ACHN (cell line): ENCODE data around the gene ARHGEF12.
A peak's percentile ranks its signal among the peaks of the same experiment; 100 is the strongest.
"Not testable (repeated sequence)": the region's sequence is repeated elsewhere in the genome, so short reads cannot be mapped to it uniquely, and the experiment has no call there.

Experiments
- DNase-seq: peaks from one replicate; pipeline ENCODE4 v3.0.0-alpha.2; 2015
- in situ Hi-C: cut with HindIII; loops from 2 replicates; pipeline ENCODE4 v1.10.0; 2017; ENCODE audit warnings: low sequenced_read_pairs, low pct_ligation_motif_present, low pct_unique_long_range_greater_than_20kb

The ARHGEF12 gene

DNA sequence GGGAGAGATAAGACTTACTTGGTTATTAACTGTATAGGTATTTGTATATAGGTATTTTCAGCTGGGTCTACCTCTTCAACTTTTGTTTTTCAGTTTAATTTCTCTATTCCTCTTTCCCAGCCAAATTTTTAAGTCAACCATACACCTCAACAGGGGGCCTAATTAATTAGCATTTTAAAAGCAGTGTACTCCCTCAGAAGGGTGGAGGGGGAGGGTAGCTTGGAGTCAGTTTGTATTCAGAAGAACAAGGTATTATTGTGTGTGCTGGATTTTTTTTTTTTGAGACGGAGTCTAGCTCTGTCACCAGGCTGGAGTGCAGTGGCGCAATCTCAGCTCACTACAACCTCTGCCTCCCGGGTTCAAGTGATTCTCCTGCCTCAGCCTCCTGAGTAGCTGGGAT is 167.3 kb downstream of the ARHGEF12 start:
- DNase-seq, result not testable (repeated sequence)

DNA sequence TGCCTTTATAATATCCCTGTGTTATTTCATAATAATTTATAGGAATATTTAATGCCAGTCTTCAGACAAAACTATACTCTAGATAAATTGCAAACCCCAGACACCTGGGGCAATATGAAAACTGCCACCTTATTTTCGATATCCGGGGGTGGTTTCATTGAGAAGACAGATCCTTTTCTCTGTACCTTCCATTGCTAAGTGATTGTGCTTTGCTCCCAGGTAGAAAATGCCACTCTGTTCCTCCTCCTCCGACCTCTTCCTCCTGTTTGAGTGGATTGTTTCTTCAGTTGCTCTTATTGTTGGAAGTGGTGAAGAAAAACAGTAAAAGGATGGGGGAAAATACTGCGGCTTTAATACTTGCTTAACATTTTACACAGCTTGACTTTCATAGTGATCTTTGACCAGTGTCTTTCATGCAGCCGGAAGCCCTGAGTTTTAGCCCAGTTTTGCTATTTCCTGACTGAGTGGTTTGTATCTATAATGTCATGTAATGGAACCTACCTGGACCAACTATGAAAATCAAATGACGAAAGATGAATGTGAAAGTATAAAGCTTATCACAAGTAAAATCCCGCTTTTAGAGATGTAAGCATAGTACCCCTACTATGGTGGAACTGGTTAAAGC is 169.7 kb downstream of the ARHGEF12 start:
- in situ Hi-C loops, result no loop called here
- DNase-seq, result no peak

More for the DNA sequence above, 167.3 kb downstream of the ARHGEF12 start:
- in situ Hi-C loops, result not testable (repeated sequence)

DNA sequence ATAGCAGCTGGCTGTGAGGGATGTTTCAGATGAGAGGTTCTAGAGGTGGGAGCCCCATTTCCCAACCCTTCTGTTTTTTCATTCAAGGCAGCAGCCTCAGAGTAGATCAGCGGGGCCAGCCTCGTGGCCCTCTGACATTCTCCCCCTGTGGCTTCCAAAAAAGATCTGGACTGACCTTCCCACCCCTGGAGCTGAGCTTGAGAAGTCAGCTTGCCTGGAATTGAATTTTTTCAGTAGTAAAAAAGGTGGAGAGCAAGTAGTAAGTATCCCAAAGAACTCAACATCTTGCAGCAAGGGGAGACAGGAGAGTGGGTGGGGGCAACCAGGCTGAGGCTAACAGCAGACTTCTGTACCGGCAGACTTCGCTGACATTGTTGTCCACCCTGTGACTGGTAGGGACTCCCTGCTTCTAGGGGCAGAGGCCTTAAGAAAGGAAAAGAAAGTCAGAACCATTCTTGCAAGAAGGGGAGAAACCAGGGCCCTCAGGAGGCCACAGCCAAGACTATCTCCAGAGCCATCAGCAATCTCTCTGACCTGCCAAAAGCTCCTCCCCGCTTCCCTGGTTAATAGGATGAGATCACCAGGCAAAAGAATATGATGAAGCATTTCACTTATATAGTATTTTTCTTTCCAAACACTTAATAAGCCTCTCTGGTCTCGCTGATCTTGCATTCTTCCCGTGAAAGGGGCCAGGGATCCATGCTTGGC is 173.3 kb downstream of the ARHGEF12 start:
- in situ Hi-C loops, result no loop called here
- no peak for DNase-seq

DNA sequence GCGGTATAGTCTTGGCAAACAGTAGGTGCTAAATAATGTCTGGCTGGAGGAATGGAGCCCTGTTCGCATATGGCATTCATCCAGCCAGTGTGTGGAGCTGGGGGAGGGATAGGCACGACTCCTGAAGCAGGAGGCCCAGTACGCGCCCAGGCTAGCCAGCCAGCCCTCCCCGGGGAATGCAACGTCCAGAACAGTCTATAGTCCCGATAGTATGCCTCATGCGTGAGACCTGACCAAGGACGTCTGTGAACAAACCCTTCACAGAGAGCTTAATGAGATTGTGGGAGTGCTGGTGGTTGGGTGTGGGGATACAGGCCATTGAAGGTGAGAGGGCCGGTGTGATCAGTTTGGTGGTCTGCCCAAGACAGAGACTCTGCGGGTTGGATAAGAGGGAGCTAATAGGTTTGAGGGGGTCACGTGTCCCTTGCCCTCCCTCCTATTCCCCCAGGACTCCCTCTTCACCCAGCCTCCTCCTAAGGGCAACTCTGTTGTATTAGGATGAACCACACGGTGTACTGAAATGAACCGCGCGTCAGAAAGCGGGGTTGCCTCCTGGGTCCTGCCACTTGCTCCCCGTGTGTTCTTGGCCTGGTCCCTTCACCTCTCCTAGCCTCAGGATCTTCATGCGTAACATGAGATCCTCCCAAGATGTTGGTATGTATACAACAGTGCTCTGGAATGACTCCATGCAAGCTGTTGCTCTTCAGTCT is 174.3 kb downstream of the ARHGEF12 start:
- in situ Hi-C loops, result no loop called here

DNA sequence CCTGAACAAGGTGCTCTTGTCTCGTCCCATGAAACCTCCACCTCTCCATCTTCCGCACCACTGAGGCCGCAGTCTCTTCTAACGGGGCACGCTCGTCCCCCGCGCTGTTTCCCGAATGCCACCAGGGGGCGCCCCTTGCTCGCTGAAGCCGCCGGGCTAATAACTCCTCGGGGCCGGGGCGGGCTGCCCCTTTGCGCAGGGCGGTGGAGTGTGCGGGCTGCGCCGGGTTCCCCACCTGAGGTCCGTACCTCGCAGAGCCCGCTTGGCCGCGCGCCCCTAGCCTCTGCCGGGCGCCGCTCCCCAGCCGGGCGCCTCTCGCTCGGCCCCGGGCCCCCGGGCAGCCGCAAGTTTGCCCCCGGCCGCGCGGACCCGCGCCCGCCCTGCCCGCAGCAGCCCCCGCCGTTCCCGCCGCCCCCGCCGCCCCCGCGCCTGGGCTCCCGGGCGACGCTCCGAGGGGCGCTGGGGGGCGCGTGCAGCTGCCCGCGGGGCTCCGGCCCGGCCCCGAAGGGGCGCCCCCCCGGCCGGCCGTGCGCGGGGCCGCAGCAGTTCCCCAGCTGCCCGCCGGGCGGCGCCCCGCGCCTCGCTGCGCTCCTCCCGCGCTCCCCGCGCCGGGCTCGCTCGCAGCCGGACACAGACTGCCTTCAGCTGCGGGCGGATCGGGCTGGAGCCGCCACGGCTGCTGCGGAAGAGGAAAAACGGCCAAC is 175.1 kb downstream of the ARHGEF12 start, which contains the start of gene GRIK4:
TSS of gene GRIK4 (plus strand) at position 633 of the 704 bp plus-strand sequence. CDS start 148,571 bp downstream, outside the sequence.
- DNase-seq, result peak; percentile 73
- in situ Hi-C loops, result no loop called here

More for the DNA sequence above, 174.3 kb downstream of the ARHGEF12 start:
- DNase-seq, result no peak

DNA sequence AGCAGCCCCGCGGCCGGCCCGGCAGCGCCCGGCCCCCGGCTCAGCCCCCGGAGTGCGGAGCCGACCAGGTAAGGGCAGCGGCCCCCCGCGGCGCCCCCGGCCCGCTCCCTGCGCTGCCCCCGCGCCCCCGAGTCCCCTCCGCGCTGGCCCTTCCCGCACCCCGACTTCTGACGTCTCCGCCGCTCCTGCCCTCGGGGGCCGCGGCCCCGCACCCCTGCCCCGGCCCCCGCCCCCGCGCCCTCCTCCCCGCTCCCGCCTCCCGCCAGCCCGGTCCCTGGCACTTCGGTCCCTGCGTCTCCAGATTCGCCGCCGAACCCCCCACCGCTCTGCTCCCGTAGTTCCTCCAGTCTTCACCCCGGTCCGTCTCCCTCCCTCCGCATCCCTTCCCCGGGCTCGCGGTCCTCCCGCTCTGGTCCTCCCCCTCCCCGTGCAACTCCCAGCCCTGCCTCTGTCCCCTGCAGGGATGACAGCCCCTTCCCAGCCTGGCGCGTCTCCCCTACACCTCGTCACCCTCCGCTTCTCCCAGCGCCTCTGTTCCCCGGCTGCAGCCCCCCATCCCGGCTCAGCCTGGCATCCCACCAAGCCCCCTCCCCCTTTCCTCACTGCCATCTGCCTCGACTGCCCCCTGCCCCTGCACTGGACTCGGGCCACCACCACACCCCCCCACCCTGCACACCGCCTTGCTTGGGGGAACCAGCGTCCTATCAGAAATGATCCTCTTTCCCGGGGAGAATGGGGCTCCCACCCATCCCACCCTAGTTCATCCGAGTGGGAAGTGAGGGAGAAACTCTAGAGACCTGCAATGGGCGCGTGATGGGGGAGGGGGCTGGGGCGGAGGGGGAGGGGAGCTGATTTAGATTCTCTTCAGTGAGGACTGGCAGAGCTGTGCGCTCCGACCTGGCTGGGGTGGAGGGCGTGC is 175.9 kb downstream of the ARHGEF12 start:
- no peak for DNase-seq
- in situ Hi-C loops, result no loop called here

DNA sequence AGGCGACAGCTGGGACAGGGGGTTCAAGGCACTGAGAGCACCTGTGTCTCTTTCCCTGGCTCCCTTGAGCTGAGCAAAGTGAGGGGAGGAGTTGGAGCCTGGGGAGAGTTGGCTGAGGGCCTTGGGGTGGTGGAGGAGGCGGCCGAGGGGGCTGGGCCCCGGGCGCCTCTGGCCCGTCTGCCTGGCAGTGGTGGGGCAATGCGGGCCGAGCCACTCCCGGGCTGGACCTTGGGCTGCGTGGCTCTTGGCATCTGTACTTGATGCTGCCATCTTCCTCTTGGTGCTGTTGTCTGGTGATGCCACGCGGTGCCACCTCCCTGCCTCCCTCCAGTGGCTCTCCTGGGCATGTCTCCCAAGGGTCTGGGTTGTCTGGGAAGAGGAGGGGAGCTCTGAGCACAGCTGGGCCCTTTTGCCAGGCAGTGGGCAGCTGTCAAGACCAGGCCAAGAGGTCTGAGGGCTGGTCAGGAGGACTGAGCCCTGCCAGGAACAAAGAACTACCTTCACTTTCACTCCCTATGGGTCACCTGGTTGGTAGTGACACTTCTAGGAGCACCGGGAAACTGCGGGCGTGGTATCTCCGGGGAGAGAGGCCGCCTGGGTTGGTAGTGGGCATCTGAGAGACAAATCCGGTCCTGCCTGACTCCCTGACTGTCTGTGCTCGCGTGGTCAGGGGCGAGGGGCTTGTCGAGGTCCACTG is 176.7 kb downstream of the ARHGEF12 start:
- in situ Hi-C loops, result no loop called here
- peak; percentile 17 for DNase-seq

DNA sequence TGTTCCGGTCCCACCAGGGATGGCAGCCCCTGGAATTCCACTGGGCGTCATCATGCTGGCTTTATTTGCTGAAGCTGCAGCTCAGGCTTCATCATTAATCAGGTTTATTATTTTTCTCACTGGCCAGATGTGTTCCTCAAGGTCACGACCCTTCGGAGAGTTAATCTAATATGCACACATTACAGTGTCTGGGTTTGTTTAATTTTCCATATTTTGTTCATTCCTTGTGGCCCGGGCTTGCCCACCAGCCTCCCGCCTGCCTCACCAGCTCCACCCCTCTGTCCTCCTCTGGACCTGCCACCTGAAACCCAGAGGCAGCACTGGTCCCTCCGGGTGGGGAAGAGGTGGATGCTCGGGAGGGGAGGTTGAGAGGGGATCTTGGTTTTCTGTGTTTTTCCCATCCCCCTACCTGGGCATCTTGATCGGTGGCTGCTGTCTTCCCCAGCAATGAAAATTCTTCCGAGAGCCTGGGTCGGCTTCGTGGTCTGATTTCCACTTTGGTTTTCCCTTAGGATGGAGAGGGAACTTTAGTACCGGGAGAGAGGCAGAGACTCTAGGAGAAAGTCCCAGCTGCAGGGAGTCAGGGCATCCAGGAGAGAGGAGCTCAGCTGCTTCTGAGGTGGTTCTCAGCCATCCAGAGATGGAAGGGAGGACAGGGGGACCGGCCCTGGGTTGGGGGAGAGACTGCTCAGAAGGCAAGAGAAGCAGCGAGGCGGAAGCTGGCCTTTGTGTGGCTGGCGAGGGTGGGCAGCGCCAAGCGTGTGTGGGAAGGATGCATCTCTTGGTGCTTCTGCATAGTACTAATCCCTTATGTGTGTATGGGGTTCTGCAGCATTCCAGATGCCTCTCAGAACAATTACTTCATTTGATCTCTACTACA is 177.5 kb downstream of the ARHGEF12 start:
- in situ Hi-C loops, result no loop called here
- no peak for DNase-seq

DNA sequence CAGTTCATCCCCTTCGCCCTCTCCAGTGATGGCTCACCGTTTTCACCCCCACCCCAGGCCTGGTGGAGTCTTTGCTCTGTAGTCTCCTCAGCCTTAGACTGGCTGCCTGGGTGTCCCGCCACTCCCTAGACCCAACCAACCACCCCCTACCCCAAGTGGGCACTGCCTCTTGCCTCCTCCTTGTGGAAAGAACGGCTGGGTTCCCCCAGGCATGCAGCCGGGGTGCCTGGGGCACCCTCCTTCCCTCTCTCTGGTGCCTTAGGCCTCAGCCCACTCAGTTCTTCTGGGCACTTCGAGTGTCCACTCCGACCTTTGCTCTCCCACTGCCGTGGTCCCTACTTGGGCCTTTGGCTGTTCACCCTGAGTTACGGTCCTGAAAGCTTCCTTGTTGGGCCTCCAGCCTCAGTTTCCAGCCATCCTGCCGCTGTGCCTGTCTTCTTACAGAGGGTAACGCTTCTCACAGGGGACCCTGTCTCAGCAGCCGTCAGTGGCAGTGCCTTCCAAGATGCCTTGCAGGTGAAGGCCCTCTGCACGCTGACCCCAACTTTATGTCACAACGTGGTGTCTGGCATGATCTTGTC is 178.4 kb downstream of the ARHGEF12 start:
- in situ Hi-C loops, result no loop called here
- no peak for DNase-seq

DNA sequence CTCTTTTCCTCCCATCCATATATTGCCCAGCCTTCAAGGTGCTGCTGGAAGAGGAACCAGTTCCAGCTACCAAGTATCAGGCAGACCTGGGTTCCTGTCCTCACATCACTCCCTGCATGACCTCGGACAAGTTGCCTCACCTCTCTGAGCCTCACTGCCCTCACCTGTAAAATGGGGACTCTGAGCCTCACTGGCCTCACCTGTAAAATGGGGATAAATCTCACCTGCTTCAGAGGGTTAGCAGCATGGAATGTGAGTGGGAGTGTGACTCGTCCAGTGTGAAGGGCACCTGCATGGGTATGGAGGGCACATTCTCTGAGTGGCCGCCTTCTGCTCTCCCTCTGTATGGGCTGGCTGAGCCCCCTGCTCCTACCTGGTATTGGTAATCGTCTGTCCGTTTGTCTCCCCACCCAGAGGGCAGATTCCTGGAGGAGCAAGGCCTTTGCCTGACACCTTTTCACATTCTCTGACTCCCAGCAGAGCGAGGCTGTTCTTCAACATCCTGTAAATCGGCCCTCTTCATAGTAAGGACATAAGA is 179.0 kb downstream of the ARHGEF12 start:
- in situ Hi-C loops, result no loop called here
- DNase-seq, result no peak

DNA sequence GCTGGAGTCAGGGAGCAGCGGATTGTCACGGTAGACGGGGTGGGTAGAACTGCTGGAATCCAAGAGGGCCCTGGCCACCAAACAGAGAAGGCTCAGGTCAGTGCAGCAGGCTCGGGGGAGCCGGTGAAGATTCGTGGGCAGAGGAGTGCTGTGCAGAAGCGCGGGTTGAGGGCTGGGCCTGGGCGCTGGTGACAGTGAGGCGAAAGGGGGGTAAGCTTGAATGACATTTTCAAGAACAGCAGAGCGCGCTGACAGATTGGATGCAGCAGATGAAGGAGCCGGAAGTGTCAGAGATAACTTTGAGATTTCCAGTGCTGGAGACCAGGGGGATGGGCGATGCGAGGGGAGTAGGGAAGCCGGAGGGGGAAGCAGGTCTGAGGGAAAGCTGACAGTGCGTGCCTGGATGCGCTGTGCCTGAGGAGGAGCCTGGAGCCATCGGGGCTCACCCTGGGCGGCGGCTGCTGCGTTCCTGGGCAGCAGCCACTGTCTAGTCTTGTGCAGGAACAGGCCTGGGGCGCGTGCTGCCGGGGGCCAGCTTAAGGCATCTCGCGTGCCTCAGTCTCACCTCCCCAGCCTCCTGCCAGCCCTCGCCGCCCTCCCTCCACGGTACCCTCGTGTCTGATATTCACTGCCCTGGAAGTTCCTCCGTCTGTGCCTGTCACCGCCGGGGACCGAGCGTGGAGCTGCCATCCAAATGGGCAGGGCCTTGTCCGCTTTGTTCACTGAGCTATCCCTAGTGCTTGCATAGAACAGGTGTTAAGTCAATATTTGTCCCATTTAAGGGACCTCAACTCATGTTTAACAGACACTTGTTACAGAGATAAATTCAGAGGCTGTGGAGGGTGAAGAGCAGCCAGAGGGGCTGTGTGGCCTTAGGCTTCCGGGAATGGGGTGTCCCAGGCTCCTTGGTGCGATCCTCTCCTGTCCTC is 180.5 kb downstream of the ARHGEF12 start:
- in situ Hi-C loops, result no loop called here
- DNase-seq, result no peak

DNA sequence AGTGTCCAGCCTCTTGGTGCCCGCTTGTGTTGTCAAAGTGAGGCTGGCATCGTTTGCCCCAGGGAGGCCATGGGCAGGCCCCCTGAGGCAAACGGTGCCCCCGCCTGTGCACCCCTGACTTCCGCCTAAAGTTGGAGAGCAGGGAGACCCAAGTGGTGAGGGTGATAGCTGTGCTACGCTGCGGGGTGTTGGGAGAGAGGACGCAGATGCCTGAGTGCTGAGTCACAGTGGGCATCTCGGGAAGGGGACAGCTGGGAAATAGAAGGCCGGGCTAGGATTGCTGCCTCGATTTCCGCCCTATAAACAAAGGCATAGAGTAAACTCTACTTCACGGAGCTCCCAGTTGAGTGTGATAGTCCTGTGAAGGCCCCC is 181.2 kb downstream of the ARHGEF12 start:
- in situ Hi-C loops, result no loop called here

DNA sequence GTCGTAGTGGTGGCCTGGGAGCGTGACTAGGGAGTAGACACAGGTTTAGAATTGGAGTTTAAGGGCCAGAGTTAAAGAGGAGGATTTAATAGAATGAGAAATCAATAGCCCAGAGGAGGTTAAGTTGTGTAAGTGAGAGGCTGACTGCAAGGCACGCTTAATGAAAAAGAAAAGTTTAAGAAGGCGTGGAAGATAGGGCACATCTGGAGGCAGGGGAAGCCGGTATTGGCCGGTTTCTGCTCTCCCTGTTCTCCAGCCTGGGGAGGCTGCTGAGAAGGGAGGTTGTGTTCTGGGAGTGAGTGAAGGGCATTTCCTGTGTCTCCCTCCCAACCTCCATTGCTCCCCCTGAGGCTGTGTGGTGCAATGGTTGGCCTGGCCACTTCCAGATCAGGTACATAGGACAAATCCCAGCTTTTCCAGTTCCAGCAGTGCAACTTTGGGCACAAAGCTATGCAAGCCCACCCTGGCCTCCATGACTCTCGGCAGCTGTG is 181.6 kb downstream of the ARHGEF12 start:
- in situ Hi-C loops, result no loop called here
- DNase-seq, result no peak

More for the DNA sequence above, 181.2 kb downstream of the ARHGEF12 start:
- peak; percentile 67 for DNase-seq

DNA sequence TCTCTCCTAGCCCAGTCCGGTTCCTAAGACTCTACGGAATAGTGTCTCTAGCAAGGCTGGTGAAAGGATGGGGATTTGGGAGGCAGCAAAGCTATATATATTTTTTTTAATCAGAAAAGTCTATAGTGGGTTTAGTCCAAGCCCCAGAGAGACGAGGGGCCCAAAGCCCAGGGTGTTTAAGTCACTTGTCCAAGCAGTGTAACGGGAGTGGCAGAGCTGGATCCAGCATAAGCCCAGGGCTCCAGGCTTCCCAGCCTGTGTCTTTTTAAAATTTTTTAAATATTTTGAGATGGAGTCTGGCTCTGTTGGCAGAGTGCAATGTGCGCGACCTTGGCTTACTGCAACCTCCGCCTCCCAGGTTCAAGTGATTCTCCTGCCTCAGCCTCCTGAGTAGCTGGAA is 182.1 kb downstream of the ARHGEF12 start:
- in situ Hi-C loops, result no loop called here
- DNase-seq, result no peak

DNA sequence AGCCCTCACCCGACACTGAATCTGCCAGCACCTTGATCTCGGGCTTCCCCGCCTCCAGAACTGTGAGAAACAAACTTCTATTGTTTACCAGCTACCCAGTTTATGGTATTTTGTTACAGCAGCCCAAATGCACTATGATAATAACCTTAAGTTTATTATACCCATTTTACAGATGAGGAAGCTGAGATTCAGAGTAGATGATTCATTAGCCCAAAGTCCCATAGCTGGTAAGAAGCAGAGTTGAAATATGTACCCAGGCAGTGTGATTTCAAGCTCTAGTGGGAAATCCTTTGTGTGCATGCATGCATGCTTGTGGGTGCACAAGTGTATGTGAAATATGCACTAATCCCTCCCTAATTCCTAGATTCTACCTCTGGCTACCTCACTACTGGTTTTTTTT is 183.3 kb downstream of the ARHGEF12 start:
- no peak for DNase-seq
- in situ Hi-C loops, result no loop called here
